ENCODE results near the gene TSEN34.

DNA sequence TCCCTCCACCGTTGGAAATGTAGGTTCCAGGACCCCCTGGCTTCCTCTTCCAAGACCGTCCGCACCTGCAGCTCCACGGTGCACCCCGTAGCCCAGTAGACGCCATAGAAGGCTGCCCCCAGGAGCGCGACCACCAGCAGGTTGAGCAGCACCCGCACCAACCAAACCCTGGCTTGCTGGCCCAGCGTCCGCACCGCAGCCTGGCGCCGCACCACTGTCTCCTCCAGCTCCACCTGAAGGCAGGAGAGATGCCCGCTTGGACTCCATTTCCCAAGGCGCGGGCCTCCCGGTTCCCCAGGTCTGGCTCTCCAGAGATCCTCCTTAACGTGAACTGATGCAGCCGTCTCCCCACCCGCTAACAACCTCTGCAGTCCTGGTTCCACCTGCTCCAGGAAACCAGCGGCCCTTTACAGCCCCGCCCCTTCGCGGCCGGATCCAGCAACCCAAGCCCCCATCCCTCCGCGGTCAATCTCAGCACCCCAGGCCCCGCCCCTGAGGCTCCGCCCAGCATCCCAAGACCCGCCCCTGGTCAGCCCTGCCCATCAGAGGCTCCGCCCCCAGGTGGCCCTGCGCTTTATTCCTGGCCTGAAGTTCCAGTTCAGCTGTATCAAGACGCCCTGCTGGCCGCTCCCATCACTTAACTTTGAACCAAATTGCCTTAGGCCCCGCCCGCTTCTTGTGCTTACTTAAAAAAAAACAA is 26.6 kb upstream of the TSEN34 start:
- TF ChIP-seq, protein P1, sequence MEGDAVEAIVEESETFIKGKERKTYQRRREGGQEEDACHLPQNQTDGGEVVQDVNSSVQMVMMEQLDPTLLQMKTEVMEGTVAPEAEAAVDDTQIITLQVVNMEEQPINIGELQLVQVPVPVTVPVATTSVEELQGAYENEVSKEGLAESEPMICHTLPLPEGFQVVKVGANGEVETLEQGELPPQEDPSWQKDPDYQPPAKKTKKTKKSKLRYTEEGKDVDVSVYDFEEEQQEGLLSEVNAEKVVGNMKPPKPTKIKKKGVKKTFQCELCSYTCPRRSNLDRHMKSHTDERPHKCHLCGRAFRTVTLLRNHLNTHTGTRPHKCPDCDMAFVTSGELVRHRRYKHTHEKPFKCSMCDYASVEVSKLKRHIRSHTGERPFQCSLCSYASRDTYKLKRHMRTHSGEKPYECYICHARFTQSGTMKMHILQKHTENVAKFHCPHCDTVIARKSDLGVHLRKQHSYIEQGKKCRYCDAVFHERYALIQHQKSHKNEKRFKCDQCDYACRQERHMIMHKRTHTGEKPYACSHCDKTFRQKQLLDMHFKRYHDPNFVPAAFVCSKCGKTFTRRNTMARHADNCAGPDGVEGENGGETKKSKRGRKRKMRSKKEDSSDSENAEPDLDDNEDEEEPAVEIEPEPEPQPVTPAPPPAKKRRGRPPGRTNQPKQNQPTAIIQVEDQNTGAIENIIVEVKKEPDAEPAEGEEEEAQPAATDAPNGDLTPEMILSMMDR (IDR thresholded peaks at IDR 0.05), result no peak
- TF ChIP-seq POLR2AphosphoS5 (IDR thresholded peaks at IDR 0.05; ENCODE audit: insufficient read depth in 1 of 2, low read depth in 1 of 2) (no peak), POLR2A (IDR thresholded peaks at IDR 0.05) (no peak)
